KOPT-K1 (cell line): Measurements from ENCODE around the gene CDK19.
"Not testable (repeated sequence)": the region's sequence is repeated elsewhere in the genome, so short reads cannot be mapped to it uniquely, and the experiment has no call there.

Experiments used
- H3K27ac ChIP-seq: fragments of 200-600 bp; sonication (generic); 2 replicates; pipeline ENCODE4 v1.5.1; 2016; ENCODE audit warnings: antibody characterized with exemption, mild to moderate bottlenecking, low read depth, low read length; ENCODE audit not compliant: poor library complexity, severe bottlenecking
- H3K36me3 ChIP-seq: fragments of 200-600 bp; sonication (generic); 2 replicates; pipeline ENCODE4 v1.5.1; 2017; ENCODE audit warnings: antibody characterized with exemption, mild to moderate bottlenecking, low read length, moderate library complexity; ENCODE audit not compliant: insufficient read depth
- H3K9me3 ChIP-seq: fragments of 200-600 bp; sonication (generic); 2 replicates; pipeline ENCODE4 v1.5.1; 2017; ENCODE audit warnings: antibody characterized with exemption, low read length, mild to moderate bottlenecking; ENCODE audit not compliant: insufficient read depth, poor library complexity, severe bottlenecking

Gene CDK19

DNA sequence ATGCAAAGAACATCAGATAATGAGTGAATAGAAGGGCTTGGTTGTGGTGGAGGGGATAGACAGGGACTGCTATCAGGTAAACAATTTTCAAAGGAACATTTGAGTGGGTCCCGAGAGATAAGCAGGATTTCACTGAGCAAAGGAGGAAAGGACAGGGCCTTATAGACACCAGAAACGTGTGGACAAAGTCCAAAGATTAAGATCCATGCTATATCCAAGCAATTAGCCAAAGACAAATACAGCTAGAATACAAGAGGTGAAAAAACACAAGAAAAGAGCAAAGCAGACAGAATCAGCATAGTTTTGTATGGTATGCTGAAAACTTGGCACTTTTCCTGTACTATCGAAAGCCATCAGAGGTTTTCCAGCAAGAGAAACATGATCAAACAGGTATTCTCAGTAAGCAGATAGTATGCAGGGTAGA is 59.8 kb downstream of the CDK19 start:
- Histone ChIP-seq H3K9me3 (no peaks in the 10 kb centered on the region), H3K36me3 (no peaks in the 10 kb centered on the region), H3K27ac (no peak overlapping the region)

- H3K9me3 ChIP-seq, H3K27ac ChIP-seq, H3K36me3 ChIP-seq: not testable (repeated sequence)
Observed at GRCh38 chr6:110753936-110754668, 61.2 kb downstream of the CDK19 start.

- peaks cover 5% of the 10 kb centered on the region for H3K9me3 ChIP-seq
- peaks cover 8% of the 10 kb centered on the region for H3K36me3 ChIP-seq
- H3K27ac ChIP-seq, result no peak overlapping the region
Observed at GRCh38 chr6:110748453-110748852, 66.8 kb downstream of the CDK19 start.

GRCh38 chr6:110746680-110747079 is 68.6 kb downstream of the CDK19 start:
- Histone ChIP-seq H3K27ac (no peak overlapping the region), H3K9me3 (peaks cover 22% of the 10 kb centered on the region)

DNA sequence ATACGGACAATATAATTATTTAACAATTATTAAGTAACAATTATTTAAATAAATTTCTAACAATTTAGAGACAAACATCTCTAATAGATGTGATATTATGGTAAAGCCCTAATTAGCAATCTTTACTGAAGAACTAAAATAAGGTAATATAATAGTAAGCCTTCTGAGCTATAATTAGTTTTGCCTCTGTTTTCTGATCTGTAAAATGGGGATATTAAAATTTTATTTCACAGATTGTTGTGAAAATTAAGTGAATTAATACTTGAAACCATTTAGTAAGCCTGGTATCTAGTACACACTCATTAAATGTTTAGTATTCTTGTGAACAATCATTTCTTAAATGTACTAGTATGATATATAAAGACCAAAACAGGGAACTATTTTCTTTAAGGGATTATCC is 70.3 kb downstream of the CDK19 start:
- Histone ChIP-seq H3K27ac (no peak overlapping the region), H3K36me3 (peaks cover 39% of the 10 kb centered on the region), H3K9me3 (peaks cover 33% of the 10 kb centered on the region)

More at GRCh38 chr6:110746680-110747079, 68.6 kb downstream of the CDK19 start:
- H3K36me3 ChIP-seq, result peaks cover 23% of the 10 kb centered on the region

GRCh38 chr6:110742552-110742951 is 72.7 kb downstream of the CDK19 start:
- H3K36me3 ChIP-seq, result peaks cover 39% of the 10 kb centered on the region
- H3K27ac ChIP-seq, result not testable (repeated sequence)
- peaks cover 33% of the 10 kb centered on the region for H3K9me3 ChIP-seq

- H3K9me3 ChIP-seq, result peaks cover 33% of the 10 kb centered on the region
- H3K36me3 ChIP-seq, result peaks cover 39% of the 10 kb centered on the region
- H3K27ac ChIP-seq, result no peak overlapping the region
Observed at GRCh38 chr6:110741517-110741916, 73.8 kb downstream of the CDK19 start.

GRCh38 chr6:110738899-110739365 is 76.3 kb downstream of the CDK19 start:
- H3K36me3 ChIP-seq, result peaks cover 42% of the 10 kb centered on the region
- H3K27ac ChIP-seq, result no peak overlapping the region
- H3K9me3 ChIP-seq, result peaks cover 33% of the 10 kb centered on the region

GRCh38 chr6:110735666-110736065 is 79.6 kb downstream of the CDK19 start:
- Histone ChIP-seq H3K27ac (no peak overlapping the region), H3K36me3 (peaks cover 11% of the 10 kb centered on the region), H3K9me3 (peaks cover under 1% of the 10 kb centered on the region)

GRCh38 chr6:110731898-110732297 is 83.4 kb downstream of the CDK19 start:
- peaks cover 6% of the 10 kb centered on the region; the same call in 1 of the 2 replicates for H3K36me3 ChIP-seq
- no peaks in the 10 kb centered on the region for H3K9me3 ChIP-seq
- H3K27ac ChIP-seq, result no peak overlapping the region

DNA sequence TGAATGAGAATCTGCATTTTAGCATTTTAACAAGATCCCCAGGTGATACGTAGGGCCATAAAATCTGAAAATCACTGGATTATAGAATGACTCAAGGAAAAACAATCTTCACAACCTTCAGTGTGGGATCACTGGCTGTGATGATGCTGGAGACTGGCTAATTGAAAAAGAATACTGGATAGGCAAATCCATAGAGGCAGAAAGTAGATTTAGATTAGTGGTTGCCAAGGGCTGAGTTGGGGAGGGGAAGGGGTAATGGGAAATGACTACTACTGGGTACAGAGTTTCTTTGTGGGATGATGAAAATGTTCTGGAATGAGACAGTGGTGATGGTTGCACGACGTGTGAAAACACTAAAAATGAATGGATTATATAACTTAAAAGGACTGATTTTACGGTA is 84.1 kb downstream of the CDK19 start:
- H3K9me3 ChIP-seq, result no peaks in the 10 kb centered on the region
- H3K36me3 ChIP-seq, result peaks cover 6% of the 10 kb centered on the region; the same call in 1 of the 2 replicates
- no peak overlapping the region for H3K27ac ChIP-seq

GRCh38 chr6:110728501-110728900 is 86.8 kb downstream of the CDK19 start:
- H3K27ac ChIP-seq, result no peak overlapping the region
- no peaks in the 10 kb centered on the region for H3K9me3 ChIP-seq
- H3K36me3 ChIP-seq, result no peaks in the 10 kb centered on the region

DNA sequence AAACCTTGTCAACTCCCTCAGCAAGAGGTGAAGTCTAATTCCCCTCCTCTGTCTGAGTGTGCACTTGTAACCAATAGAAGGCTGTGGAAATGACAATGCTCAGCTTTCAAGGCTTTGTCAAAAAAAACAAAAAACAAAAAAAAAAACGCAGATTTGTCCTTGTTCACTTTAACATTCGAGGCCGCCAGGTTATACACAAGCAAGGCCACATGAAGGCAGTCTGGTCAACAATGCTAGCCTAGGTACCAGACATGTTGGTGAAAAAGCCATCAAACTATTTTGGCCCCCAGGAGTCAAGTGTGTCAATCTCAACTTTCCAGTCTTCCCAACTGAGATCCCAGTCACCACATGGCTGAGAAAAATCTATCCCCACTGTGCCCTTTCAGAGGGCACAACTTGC is 92.3 kb downstream of the CDK19 start:
- no peak overlapping the region for H3K27ac ChIP-seq
- no peaks in the 10 kb centered on the region for H3K36me3 ChIP-seq
- H3K9me3 ChIP-seq, result no peaks in the 10 kb centered on the region

- Histone ChIP-seq H3K36me3 (no peaks in the 10 kb centered on the region), H3K27ac (no peak overlapping the region), H3K9me3 (no peaks in the 10 kb centered on the region)
Observed at GRCh38 chr6:110720066-110720465, 95.2 kb downstream of the CDK19 start.

- H3K36me3 ChIP-seq, H3K9me3 ChIP-seq, H3K27ac ChIP-seq: not testable (repeated sequence)
Observed at GRCh38 chr6:110719601-110720000, 95.7 kb downstream of the CDK19 start.

DNA sequence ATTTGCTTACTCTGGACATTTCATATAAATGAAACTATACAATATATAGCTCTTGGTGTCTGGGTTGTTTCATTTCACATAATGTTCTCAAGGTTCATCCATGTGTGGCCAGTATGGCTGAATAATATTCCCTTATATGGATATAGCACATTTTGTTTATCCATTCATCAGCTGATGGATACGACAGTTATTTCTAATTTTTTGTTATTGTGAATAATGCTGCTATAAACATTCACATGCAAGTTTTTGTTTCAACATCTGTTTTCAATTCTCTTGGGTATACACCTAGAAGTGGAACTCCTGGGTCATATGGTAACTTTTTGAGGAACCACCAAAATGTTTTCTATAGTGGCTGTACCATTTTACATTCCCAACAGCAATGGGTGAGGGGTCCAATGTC is 101.1 kb downstream of the CDK19 start:
- no peaks in the 10 kb centered on the region for H3K36me3 ChIP-seq
- H3K27ac ChIP-seq, result no peak overlapping the region
- H3K9me3 ChIP-seq, result no peaks in the 10 kb centered on the region
